ENCODE measurements around the gene CRTAC1. TPM values are rescaled to one million over a fixed set of nuclear protein-coding genes. Genes with fewer than 3 reads are reported as not detected.

The CRTAC1 gene
- polyA plus RNA-seq, 3 donors: not detected

DNA sequence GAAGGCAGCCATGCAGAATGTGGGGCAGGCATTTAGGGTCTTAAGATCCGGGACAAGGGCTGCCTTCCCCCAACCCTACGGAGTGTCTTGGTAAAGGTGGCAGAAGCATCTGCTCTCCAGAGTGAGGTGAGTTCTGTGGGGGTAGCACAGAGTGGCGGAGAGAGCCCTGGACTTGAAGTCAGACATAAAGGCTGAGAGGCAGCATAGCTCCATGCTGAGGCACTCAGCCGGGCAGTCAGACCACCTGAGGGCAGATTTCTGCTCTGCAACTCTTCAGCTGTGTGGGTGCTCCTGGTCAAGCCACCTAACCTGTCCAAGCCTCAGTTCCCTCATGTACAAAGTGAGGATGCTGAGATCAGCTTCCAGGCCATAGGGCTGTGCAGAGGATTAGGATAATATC, 81.0 kb downstream of the CRTAC1 start:
- H3K27ac Mint-ChIP-seq: no peak overlapping the region
- Histone ChIP-seq H3K27me3 (ENCODE audit: control insufficient read depth in 2 of 2, insufficient read depth in 2 of 2, low read length in 2 of 2) (no peaks in the 10 kb centered on the region), H4K20me1 (ENCODE audit: insufficient read depth, low read length) (no peaks in the 10 kb centered on the region), H3K4me1 (ENCODE audit: control insufficient read depth in 1 of 2, insufficient read depth in 2 of 2, low read length in 2 of 2) (no peaks in the 10 kb centered on the region), H3K27ac (ENCODE audit: low read depth in 1 of 2, low read length in 2 of 2) (no peak overlapping the region), H2AFZ (ENCODE audit: insufficient read depth, low read depth, low read length, poor library complexity, severe bottlenecking) (no peak overlapping the region), H3K36me3 (replicated peaks in 1 of 2; ENCODE audit: control insufficient read depth in 1 of 2, insufficient read depth in 2 of 2, low read length in 2 of 2) (no peaks in the 10 kb centered on the region), H3K4me3 (replicated peaks in 1 of 3; ENCODE audit: low read depth in 2 of 3, low read length in 3 of 3) (no peak overlapping the region), H3K9ac (ENCODE audit: insufficient read depth, low read length, poor library complexity, severe bottlenecking) (no peak overlapping the region), H3K9me3 (replicated peaks in 1 of 2; ENCODE audit: control insufficient read depth in 1 of 2, insufficient read depth in 1 of 2, low read length in 2 of 2) (peaks cover 14 to 17% of the 10 kb centered on the region in 2 donors), H3K4me2 (replicated peaks; ENCODE audit: extremely low read depth, low read length, poor library complexity, severe bottlenecking) (no peak overlapping the region), H3K79me2 (ENCODE audit: insufficient read depth, low read length) (no peaks in the 10 kb centered on the region)
- no peaks in the 10 kb centered on the region for H3K4me1 Mint-ChIP-seq
- H3K36me3 Mint-ChIP-seq: no peaks in the 10 kb centered on the region
- H3K9me3 Mint-ChIP-seq: peaks cover 14 to 35% (median 21%) of the 10 kb centered on the region in 7 donors
- DNase-seq: no peak
- TF ChIP-seq, protein P1, sequence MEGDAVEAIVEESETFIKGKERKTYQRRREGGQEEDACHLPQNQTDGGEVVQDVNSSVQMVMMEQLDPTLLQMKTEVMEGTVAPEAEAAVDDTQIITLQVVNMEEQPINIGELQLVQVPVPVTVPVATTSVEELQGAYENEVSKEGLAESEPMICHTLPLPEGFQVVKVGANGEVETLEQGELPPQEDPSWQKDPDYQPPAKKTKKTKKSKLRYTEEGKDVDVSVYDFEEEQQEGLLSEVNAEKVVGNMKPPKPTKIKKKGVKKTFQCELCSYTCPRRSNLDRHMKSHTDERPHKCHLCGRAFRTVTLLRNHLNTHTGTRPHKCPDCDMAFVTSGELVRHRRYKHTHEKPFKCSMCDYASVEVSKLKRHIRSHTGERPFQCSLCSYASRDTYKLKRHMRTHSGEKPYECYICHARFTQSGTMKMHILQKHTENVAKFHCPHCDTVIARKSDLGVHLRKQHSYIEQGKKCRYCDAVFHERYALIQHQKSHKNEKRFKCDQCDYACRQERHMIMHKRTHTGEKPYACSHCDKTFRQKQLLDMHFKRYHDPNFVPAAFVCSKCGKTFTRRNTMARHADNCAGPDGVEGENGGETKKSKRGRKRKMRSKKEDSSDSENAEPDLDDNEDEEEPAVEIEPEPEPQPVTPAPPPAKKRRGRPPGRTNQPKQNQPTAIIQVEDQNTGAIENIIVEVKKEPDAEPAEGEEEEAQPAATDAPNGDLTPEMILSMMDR (IDR thresholded peaks at IDR 0.05): no peak
- no peak overlapping the region for H3K4me3 Mint-ChIP-seq
- intact Hi-C loops (cut with micrococcal nuclease): no loop called here
- 74% methylated on average over 3 of the region's 4 CpGs for WGBS (ENCODE audit: insufficient coverage)
- H3K27me3 Mint-ChIP-seq (ENCODE audit: low read depth in 3 of 3): peaks cover 5 to 20% (median 10%) of the 10 kb centered on the region in 3 donors

DNA sequence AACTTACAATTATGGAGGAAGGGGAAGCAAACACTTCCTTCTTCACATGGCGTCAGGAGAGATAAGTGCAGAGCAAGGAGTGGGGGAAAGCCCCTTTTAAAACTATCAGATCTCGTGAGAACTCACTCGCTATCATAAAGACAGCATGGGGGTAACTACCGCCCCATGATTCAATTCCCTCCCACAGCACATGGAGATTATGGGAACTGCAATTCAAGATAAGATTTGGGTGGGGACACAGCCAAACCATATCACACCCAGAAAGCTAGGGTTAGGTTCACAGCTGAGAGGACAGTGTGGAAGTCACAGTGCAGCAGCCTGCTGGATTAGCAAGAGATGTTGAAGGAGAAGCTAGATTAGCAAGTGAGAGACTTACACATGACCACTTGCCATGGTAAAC, 81.6 kb downstream of the CRTAC1 start:
- intact Hi-C loops (cut with micrococcal nuclease): no loop called here
- Histone ChIP-seq H3K9me3 (replicated peaks in 1 of 2; ENCODE audit: control insufficient read depth in 1 of 2, insufficient read depth in 1 of 2, low read length in 2 of 2) (peaks cover 14 to 17% of the 10 kb centered on the region in 2 donors), H3K36me3 (replicated peaks in 1 of 2; ENCODE audit: control insufficient read depth in 1 of 2, insufficient read depth in 2 of 2, low read length in 2 of 2) (no peaks in the 10 kb centered on the region), H3K9ac (ENCODE audit: insufficient read depth, low read length, poor library complexity, severe bottlenecking) (no peak overlapping the region), H3K27me3 (ENCODE audit: control insufficient read depth in 2 of 2, insufficient read depth in 2 of 2, low read length in 2 of 2) (no peaks in the 10 kb centered on the region), H3K4me1 (ENCODE audit: control insufficient read depth in 1 of 2, insufficient read depth in 2 of 2, low read length in 2 of 2) (no peaks in the 10 kb centered on the region), H3K79me2 (ENCODE audit: insufficient read depth, low read length) (no peaks in the 10 kb centered on the region), H3K4me2 (replicated peaks; ENCODE audit: extremely low read depth, low read length, poor library complexity, severe bottlenecking) (no peak overlapping the region), H2AFZ (ENCODE audit: insufficient read depth, low read depth, low read length, poor library complexity, severe bottlenecking) (no peak overlapping the region), H4K20me1 (ENCODE audit: insufficient read depth, low read length) (no peaks in the 10 kb centered on the region), H3K4me3 (replicated peaks in 1 of 3; ENCODE audit: low read depth in 2 of 3, low read length in 3 of 3) (no peak overlapping the region), H3K27ac (ENCODE audit: low read depth in 1 of 2, low read length in 2 of 2) (no peak overlapping the region)
- Mint-ChIP-seq H3K27me3 (ENCODE audit: low read depth in 3 of 3) (peaks cover 5 to 13% (median 8%) of the 10 kb centered on the region in 3 donors), H3K4me3 (no peak overlapping the region), H3K4me1 (no peaks in the 10 kb centered on the region), H3K36me3 (no peaks in the 10 kb centered on the region), H3K9me3 (peaks cover 17 to 38% (median 23%) of the 10 kb centered on the region in 7 donors), H3K27ac (no peak overlapping the region)
- TF ChIP-seq, protein P1 (IDR thresholded peaks at IDR 0.05): no peak
- no peak for DNase-seq
- no CpG with 5 or more reads among the region's 4 CpGs for WGBS (ENCODE audit: insufficient coverage)
